ENCODE measurements around the gene SPRTN.

The SPRTN gene

GRCh38 chr1:231383159-231383860, 45.2 kb downstream of the SPRTN start:
- no peak for DNase-seq

- no peak for DNase-seq
Observed at GRCh38 chr1:231384696-231385415, 46.8 kb downstream of the SPRTN start.

GRCh38 chr1:231385416-231385748, 47.3 kb downstream of the SPRTN start:
- DNase-seq: no peak

GRCh38 chr1:231386466-231386865, 48.4 kb downstream of the SPRTN start:
- no peak for DNase-seq

- DNase-seq: no peak
Observed at GRCh38 chr1:231387770-231388669, 49.9 kb downstream of the SPRTN start.

- DNase-seq: no peak
Observed at GRCh38 chr1:231390071-231390470, 52.0 kb downstream of the SPRTN start.

GRCh38 chr1:231392389-231393131, 54.5 kb downstream of the SPRTN start:
- no peak for DNase-seq

- no peak for DNase-seq
Observed at GRCh38 chr1:231393668-231394067, 55.6 kb downstream of the SPRTN start.

GRCh38 chr1:231395076-231395997, 57.2 kb downstream of the SPRTN start:
- peak; percentile 82 for DNase-seq

- no peak for DNase-seq
Observed at GRCh38 chr1:231395998-231396390, 57.9 kb downstream of the SPRTN start.

- DNase-seq: no peak
Observed at GRCh38 chr1:231396643-231397042, 58.5 kb downstream of the SPRTN start.

GRCh38 chr1:231397886-231398671, 60.0 kb downstream of the SPRTN start:
- no peak for DNase-seq

GRCh38 chr1:231401478-231401877, 63.4 kb downstream of the SPRTN start:
- DNase-seq: no peak

- no peak for DNase-seq
Observed at GRCh38 chr1:231404318-231404717, 66.2 kb downstream of the SPRTN start.

Measured in amniotic stem cell (primary cell).